ENCODE measurements around the gene LRRC27.

- TF ChIP-seq POLR2A (IDR thresholded peaks at IDR 0.05): no peak
- no peak for TF ChIP-seq CTCF (IDR thresholded peaks at IDR 0.05)
These were observed 87.8 kb downstream of the LRRC27 start for GRCh38 chr10:132419538-132420468.

Data from prostate gland (tissue), 2 donors.